ENCODE results near the gene CYP2D6. TPM values are rescaled to one million over a fixed set of nuclear protein-coding genes. Genes with fewer than 3 reads are reported as not detected.
"Not testable (repeated sequence)": the region's sequence is repeated elsewhere in the genome, so short reads cannot be mapped to it uniquely, and the experiment has no call there.

CYP2D6 gene
- total and polyA plus RNA-seq, 10 of the 15 experiments (the other 5 are each of a cell fraction or from before 2014, with no cell fraction given): 0.08 to 1.4 (median 0.39) TPM

GRCh38 chr22:42150727-42151590, 20.3 kb upstream of the CYP2D6 start (continued):
- no peak for TF ChIP-seq ZBTB11 (CRISPR knock-in tag; IDR thresholded peaks at IDR 0.05)
- TF ChIP-seq FOXM1 (IDR thresholded peaks at IDR 0.05; ENCODE audit: low read depth, low read length): no peak
- no peak for TF ChIP-seq ZZZ3 (IDR thresholded peaks at IDR 0.05; ENCODE audit: control insufficient read depth, insufficient read length, low read depth)
- TF ChIP-seq CEBPZ (IDR thresholded peaks at IDR 0.05; ENCODE audit: low read depth, low read length): no peak
- TF ChIP-seq CREB1 (IDR thresholded peaks at IDR 0.05; ENCODE audit: low read depth): no peak

- CTCF ChIA-PET; H3K9me3 ChIP-seq (replicated peaks; ENCODE audit: control insufficient read depth, insufficient read depth, low read length); RAD21 ChIA-PET (ENCODE audit: unreplicated experiment); H3K36me3 ChIP-seq (ENCODE audit: control insufficient read depth in 2 of 2, insufficient read depth in 2 of 2, low read length in 1 of 2); H3K79me2 ChIP-seq (ENCODE audit: control insufficient read depth, insufficient read depth, low read length); H4K20me1 ChIP-seq (ENCODE audit: control insufficient read depth, insufficient read depth); H3K4me1 ChIP-seq (ENCODE audit: control insufficient read depth, insufficient read depth, low read length); SMC1A ChIA-PET (ENCODE audit: uncharacterized antibody, unreplicated experiment); ATAC-seq; in situ Hi-C loops (cut with MboI); H3K4me3 ChIP-seq; H3K27me3 ChIP-seq (replicated peaks in 1 of 2; ENCODE audit: control insufficient read depth in 2 of 2, insufficient read depth in 2 of 2, low read length in 1 of 2); H3K4me2 ChIP-seq (ENCODE audit: control insufficient read depth, insufficient read depth); H3K27ac ChIP-seq (ENCODE audit: control insufficient read depth, insufficient read depth); H2AFZ ChIP-seq (ENCODE audit: control insufficient read depth, low read depth, low read length); BruUV-seq (replicated peaks); FAIRE-seq; DNase-seq (ENCODE audit: low read depth, low spot score); H3K9ac ChIP-seq (ENCODE audit: control insufficient read depth, insufficient read depth, low read length); intact Hi-C loops (cut with micrococcal nuclease; ENCODE audit: unreplicated experiment): not testable (repeated sequence)
- 75% methylated on average over 11 of the region's 16 CpGs for WGBS (ENCODE audit: insufficient coverage, insufficient replicate concordance, low lambda C conversion rate, missing lambda C conversion rate)
- POLR2A ChIA-PET: interaction anchor here (0.7 kb wide), 1 partner anchor 719 kb away, joined by 3 read pairs; no protein-coding TSS in a partner anchor
Measured at GRCh38 chr22:42149798-42150197, 19.2 kb upstream of the CYP2D6 start.

Data from GM12878 (cell line).